Dermis blood vessel endothelial cell (primary cell): Measurements from ENCODE around the gene RSBN1. TPM values are rescaled to one million over a fixed set of nuclear protein-coding genes. Genes with fewer than 3 reads are reported as not detected.
"Not testable (repeated sequence)": the region's sequence is repeated elsewhere in the genome, so short reads cannot be mapped to it uniquely, and the experiment has no call there.

Experiments used
- DNase-seq: peaks from one replicate; pipeline ENCODE4 v3.0.0; 2010
- total RNA-seq: library from RNA; depleted of rRNA; stranded (reverse); fragments of >200 nt; gene quantifications from 2 replicates; pipeline ENCODE4 v1.2.3, GENCODE V29; 2014

The RSBN1 gene
- total RNA-seq, 1 donor from 2014 or later = 18.4 TPM

DNA sequence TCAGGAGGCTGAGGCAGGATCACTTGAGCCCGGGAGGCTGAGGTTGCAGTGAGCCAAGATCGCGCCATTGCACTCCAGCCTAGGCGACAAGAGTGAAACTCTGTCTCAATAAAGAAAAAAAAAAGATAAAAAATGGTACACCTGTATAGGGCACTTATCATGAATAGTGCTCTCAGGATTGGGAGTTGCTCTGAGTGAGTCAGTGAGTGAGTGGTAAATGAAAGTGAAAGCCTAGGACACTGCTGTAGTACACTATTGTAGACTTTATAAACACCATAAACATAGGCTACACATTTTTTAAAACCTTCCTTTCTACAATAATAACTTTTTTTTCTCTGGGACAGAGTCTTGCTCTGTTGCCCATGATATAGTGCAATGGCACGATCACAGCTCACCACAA, 69.8 kb downstream of the RSBN1 start:
- DNase-seq = no peak

DNA sequence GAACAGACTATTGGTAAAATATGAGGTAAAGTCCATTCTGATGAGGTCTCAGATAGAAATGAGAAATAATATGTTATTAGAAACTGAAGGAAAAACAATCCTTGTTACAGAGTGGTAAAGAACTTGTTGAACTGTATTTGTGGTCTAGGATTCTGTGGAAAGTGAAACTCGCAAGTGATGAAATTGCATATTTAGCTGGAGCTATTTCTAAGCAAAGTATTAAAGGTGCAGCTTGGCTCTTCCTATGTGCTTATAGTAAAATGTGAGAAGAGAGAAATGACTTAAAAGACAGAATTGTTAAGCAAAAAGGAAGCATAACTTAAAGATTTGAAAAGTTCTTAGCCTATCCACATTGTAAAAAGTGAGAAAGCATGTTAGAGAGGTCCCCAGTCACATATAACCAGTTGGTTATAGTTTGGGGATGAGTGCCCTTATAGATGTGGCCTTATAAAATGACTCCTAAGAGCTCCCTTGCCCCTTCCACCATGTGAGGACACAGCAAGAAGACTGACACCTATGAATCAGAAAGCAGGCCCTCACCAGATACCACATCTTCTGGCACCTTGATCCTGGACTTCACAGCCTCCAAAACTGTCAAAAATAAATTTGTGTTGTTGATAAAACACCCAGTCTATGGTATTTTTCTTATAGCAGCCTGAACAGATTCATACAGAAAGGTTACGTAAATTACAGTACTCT, 77.8 kb downstream of the RSBN1 start:
- DNase-seq = no peak

DNA sequence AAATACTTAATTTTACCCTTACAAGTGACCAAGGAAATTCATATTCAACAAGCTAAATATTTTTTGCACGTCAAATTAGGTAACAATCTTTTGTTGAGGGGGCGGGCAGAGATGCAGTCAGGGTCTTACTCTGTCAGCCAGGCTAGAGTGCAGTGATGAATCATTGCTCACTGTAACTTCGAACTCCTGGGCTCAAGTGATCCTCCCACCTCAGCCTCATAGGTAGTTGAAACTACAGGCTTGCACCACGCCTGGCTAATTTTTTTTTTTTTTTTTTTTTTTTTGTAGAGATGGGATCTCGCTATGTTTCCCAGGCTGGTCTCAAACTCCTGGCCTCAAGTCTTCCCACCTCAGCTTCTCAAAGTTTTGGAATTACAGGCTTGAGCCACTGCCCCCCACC, 79.5 kb downstream of the RSBN1 start:
- DNase-seq = no peak

DNA sequence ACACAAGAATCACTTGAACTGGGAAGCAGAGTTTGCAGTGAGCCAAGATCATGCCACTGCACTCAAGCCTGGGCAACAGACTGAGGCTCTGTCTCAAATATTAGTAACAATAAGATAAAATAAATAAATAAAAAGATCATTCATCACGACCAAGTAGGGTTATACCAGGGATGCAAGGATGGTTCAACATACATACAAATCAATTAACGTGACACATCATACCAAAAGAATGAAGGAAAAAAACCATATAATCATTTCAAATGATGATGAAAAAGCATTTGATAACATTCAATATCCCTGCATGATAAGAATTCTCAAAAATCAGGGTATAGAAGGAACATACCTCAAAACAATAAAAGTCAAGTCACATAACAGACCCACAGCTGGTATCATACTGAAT, 91.3 kb downstream of the RSBN1 start:
- DNase-seq = no peak

DNA sequence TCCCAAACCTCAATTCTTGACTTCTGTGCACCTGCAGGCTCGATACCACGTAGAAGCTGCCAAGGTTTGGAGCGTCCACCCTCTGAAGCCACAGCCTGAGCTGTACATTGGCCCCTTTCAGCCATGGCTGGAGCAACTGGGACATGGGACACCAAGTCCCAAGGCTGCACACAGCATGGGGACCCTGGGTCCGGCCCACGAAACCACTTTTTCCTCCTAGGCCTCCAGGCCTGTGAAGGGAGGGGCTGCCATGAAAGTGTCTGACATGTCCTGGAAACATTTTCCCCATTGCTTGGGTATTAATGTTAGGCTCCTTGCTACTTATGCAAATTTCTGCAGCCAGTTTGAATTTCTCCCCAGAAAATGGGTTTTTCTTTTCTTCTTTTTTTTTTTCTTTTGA, 93.7 kb downstream of the RSBN1 start:
- DNase-seq = not testable (repeated sequence)

DNA sequence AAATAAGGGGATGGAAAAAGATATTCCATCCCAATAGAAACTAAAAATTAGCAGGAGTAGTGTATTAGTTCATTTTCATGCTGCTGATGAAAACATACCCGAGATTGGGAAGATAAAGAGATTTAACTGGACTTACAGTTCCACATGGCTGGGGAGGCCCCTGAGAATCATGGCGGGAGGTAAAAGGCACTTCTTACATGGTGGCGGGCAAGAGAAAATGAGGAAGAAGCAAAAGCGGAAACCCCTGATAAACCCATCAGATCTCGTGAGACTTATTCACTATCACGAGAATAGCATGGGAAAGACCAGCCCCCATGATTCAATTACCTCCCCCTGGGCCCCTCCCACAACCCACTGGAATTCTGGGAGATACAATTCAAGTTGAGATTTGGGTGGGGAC, 94.8 kb downstream of the RSBN1 start:
- not testable (repeated sequence) for DNase-seq

DNA sequence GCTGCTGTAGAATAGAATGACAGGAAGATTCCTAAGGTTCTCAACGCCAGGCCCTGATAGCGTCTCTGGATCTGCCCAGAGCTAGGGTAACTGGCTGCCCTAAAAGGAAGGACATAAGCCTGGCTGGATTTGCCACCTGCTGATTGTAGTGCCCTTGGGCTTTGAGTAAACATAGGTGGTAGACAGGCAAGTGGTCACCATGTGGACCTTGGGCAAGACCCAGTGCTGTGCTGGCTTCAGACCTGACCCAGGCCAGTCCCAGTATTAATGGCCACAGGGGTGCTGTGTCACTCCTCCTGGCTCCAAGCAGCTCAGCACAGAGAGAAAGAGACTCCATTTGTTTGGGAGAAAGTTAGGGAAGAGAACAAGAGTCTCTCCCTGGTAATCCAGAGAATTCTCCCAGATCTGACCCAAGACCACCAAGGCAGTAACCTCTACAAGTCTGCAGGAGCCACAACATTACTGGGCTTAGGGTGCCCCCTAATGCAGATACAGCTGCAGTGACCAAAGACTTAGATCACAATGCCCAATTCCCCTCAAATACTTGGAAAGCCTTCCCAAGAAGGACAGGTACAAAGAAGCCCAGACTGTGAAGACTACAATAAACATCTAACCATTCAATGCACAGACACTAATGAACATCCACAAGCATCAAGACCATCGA, 97.5 kb downstream of the RSBN1 start:
- no peak for DNase-seq

Other genes with a start within 250 kb of the RSBN1 start
- 65.7 and 69.4 TPM in 2 replicates for gene PHTF1, start 53.0 kb downstream of the RSBN1 start, total RNA-seq
- not detected in 2 replicates for gene PTPN22, start 59.2 kb upstream of the RSBN1 start, total RNA-seq
- gene BCL2L15, start 75.1 kb upstream of the RSBN1 start, total RNA-seq = 0.17 and 0.37 TPM in 2 replicates
- gene AP4B1, start 92.3 kb upstream of the RSBN1 start, total RNA-seq = 26.7 and 38.3 TPM in 2 replicates
- gene DCLRE1B, start 92.8 kb upstream of the RSBN1 start, total RNA-seq = 2.4 and 3.3 TPM in 2 replicates
- 36.8 and 50.4 TPM in 2 replicates for gene HIPK1, start 116.8 kb upstream of the RSBN1 start, total RNA-seq
- 7.3 and 21.5 TPM in 2 replicates for gene OLFML3, start 167.0 kb upstream of the RSBN1 start, total RNA-seq